GM06990 (cell line): ENCODE results near the gene ACO2.
A peak's percentile ranks its signal among the peaks of the same experiment; 100 is the strongest.

Source experiments
- DNase-seq: peaks from one replicate; pipeline ENCODE4 v3.0.0-alpha.2; 2011; ENCODE audit not compliant: insufficient read length; ENCODE audit errors: extremely low read depth
- H3K27me3 ChIP-seq: replicated peaks from 2 replicates; pipeline ENCODE4 v1.6.0; 2011; ENCODE audit warnings: low read length; ENCODE audit not compliant: control insufficient read depth, insufficient read depth
- H3K36me3 ChIP-seq: 2 replicates; pipeline ENCODE4 v1.5.1; 2011; ENCODE audit warnings: low read length; ENCODE audit not compliant: control insufficient read depth, insufficient read depth
- H3K4me3 ChIP-seq: replicated peaks from 2 replicates; pipeline ENCODE4 v1.5.1; 2011; ENCODE audit warnings: low read depth, mild to moderate bottlenecking, control low read depth, low read length
- TF ChIP-seq, protein P1 (sequence below): IDR thresholded peaks from 2 replicates; pipeline ENCODE4 v1.5.1; 2011; ENCODE audit warnings: low read length, control low read depth, mild to moderate bottlenecking, inconsistent platforms; ENCODE audit not compliant: insufficient read depth, poor library complexity, severe bottlenecking

The ACO2 gene

GRCh38 chr22:41532908-41533825 is 64.2 kb downstream of the ACO2 start:
- DNase-seq: no peak
- Histone ChIP-seq H3K4me3 (no peak overlapping the region), H3K27me3 (no peaks in the 10 kb centered on the region), H3K36me3 (peaks cover 44% of the 10 kb centered on the region)
- TF ChIP-seq, protein P1, sequence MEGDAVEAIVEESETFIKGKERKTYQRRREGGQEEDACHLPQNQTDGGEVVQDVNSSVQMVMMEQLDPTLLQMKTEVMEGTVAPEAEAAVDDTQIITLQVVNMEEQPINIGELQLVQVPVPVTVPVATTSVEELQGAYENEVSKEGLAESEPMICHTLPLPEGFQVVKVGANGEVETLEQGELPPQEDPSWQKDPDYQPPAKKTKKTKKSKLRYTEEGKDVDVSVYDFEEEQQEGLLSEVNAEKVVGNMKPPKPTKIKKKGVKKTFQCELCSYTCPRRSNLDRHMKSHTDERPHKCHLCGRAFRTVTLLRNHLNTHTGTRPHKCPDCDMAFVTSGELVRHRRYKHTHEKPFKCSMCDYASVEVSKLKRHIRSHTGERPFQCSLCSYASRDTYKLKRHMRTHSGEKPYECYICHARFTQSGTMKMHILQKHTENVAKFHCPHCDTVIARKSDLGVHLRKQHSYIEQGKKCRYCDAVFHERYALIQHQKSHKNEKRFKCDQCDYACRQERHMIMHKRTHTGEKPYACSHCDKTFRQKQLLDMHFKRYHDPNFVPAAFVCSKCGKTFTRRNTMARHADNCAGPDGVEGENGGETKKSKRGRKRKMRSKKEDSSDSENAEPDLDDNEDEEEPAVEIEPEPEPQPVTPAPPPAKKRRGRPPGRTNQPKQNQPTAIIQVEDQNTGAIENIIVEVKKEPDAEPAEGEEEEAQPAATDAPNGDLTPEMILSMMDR: peak; percentile 87

DNA sequence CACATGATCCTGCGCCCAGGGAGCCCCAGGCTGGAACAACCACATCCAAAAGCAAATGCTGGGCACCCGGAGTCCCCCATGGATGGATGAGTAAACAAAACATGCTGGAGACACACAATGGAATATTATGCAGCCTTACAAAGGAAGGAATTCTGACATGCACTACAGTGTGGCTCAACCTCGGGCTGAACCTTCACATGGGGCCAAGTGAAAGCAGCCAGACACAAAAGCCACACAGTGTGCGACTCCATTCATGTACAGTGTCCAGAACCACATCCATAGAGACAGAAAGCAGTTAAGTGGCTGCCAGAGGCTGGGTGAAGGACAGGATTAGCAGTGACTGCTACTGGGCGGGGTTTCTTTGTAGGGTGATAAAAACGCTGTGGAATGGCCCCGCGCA is 65.3 kb downstream of the ACO2 start:
- no peaks in the 10 kb centered on the region for H3K27me3 ChIP-seq
- no peak overlapping the region for H3K4me3 ChIP-seq
- TF ChIP-seq, protein P1: no peak
- H3K36me3 ChIP-seq: peaks cover 38% of the 10 kb centered on the region
- DNase-seq: no peak

DNA sequence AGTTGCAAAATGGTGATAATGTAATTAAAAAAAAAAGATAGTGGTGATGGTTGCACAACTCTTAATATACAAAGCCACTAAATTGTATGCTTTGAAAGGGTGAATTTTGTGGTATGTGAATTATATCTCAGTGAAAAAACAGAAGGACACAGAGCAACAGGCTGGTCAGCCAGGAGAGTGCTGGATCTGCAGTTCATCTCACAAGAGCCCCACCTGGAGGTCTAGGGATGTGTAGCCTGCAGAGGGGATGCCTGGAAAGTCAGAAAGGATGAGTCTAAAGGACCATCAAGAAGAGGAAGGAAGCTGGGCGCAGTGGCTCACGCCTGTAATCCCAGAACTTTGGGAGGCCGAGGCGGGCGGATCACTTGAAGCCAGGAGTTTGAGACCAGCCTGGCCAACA is 66.3 kb downstream of the ACO2 start:
- Histone ChIP-seq H3K27me3 (no peaks in the 10 kb centered on the region), H3K4me3 (no peak overlapping the region), H3K36me3 (peaks cover 36% of the 10 kb centered on the region)
- TF ChIP-seq, protein P1: no peak
- no peak for DNase-seq

DNA sequence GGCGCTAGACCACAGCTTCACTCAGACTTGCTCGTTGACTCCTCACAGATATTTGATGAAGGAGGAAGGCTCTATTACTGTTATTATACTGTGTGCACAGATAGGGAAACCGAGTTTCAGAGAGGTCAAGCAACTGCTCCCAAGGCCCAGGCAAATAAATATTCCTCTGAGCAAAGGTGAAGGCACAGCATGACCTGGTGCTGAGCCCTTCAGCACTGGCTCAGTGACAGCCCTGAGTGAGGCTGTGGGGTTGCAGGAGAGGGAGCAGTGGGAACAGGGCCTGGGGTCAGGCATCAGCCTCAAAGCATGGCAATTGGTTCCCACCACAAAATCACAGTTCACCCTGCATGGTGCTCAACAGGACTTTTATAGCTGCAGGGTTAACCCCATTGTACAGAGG is 68.3 kb downstream of the ACO2 start:
- TF ChIP-seq, protein P1: no peak
- DNase-seq: no peak
- Histone ChIP-seq H3K27me3 (no peaks in the 10 kb centered on the region), H3K36me3 (peaks cover 24% of the 10 kb centered on the region), H3K4me3 (no peak overlapping the region)

DNA sequence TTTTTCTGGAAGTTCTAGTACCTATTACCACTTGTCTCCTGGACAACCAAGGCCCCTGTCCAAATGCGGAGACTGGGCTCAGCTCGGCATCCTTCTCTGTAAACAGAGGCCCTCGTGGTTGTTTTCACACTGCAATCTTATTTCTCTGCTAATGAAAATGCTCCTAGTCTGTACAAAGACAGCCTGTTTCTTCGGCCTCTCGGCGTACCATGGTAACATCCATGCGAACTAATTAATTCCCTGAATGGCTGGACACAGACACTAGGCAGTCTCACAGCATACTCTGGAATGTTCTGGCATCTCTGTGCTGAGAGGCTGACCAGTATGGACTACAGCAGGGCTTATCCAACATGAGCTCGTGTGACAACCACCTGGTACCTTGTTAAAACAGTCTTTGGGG is 69.7 kb downstream of the ACO2 start:
- H3K27me3 ChIP-seq: no peaks in the 10 kb centered on the region
- TF ChIP-seq, protein P1: no peak
- peaks cover 16% of the 10 kb centered on the region for H3K36me3 ChIP-seq
- no peak overlapping the region for H3K4me3 ChIP-seq
- no peak for DNase-seq
